HG03571 (cell line): ENCODE results near the gene SCEL.
"Not testable (repeated sequence)": the region's sequence is repeated elsewhere in the genome, so short reads cannot be mapped to it uniquely, and the experiment has no call there.

Experiments
- ATAC-seq: cut with Tn5 transposase; IDR thresholded peaks from one replicate; pipeline ENCODE4 v1.9.1; 2021; ENCODE audit not compliant: unreplicated experiment

The SCEL gene

DNA sequence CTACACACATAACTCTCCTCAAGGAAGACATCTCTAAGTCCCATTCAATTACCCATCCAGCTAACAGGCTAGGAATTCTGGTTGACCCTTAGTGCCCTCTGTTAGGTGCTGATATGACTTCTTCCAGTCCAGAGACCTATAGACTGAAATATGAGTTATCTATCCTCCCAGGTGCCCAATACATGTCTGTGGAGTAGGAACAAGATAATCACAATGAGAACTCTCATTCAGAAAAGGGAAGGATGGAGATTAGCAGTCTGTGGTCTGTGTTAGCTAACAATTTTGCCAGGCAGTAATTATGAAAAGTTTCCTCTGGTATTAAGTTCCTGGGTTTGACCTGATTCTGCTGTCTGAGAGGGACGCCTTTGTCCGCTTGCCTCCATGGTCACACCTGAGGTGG lies 117.8 kb downstream of the SCEL start:
- ATAC-seq, result no peak

GRCh38 chr13:77660016-77660415 lies 124.5 kb downstream of the SCEL start:
- ATAC-seq, result not testable (repeated sequence)

DNA sequence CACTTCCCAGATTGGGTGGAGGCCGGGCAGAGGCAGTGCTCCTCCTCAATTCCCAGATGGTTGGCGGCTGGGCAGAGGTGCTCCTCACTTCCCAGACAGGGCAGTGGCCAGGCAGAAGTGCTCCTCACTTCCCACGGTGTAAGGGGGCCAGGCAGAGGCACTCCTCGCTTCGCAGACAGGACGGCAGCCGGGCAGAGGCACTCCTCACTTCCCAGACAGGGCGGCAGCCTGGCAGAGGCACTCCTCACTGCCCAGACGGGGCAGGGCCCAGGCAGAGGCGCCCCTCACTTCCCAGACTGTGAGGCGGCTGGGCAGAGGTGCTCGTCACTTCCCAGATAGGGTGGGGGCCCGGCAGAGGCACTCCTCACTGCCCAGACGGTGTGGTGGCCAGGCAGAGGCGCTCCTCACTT lies 125.3 kb downstream of the SCEL start:
- ATAC-seq, result no peak

- not testable (repeated sequence) for ATAC-seq
Observed at GRCh38 chr13:77662301-77662700, 126.8 kb downstream of the SCEL start.

GRCh38 chr13:77662831-77663230 lies 127.3 kb downstream of the SCEL start:
- not testable (repeated sequence) for ATAC-seq

- no peak for ATAC-seq
Observed at GRCh38 chr13:77674852-77675251, 139.3 kb downstream of the SCEL start.

DNA sequence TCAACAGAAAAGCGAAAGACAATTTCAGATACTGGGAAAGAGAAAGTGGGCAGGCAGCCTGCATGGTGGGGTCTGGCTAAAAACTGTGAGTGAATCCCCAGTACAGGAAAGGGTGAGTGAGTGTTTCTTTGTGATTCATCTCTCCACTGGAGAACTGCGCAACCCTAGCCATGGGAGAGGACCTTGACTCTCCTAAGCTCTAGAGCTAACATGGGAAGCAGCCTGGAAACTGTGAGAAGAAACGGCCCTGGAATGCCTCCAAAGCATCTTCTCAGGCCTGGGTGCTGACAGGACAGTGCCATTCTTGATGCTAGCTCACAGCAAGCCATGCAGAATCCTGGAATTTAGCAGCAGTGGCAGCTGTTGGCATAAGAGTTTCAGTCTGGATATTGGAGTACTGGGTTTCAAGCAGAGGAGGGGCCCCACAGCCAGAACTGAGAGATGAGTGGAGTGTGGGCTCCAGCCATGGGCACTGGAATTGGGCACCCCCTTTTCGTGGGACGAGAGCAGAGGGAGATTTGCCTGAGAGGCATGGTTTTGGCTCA lies 143.3 kb downstream of the SCEL start:
- ATAC-seq, result no peak

DNA sequence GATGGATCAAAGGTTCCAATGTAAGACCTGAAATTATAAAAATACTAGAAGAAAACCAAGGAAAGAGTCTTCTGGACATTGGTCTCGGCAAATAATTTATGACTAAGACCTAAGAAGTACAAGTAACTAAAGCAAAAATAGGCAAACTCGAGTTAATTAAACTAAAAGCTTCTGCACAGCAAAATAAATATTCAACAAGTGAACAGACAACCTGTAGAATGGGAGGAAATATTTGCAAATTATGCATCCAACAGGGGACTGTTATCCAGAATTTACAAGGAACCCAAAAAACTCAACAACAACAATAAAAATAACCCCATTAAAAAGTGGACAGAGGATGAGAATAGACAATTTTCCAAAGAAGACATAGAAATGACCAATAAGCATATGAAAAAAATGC lies 152.3 kb downstream of the SCEL start:
- ATAC-seq, result no peak

DNA sequence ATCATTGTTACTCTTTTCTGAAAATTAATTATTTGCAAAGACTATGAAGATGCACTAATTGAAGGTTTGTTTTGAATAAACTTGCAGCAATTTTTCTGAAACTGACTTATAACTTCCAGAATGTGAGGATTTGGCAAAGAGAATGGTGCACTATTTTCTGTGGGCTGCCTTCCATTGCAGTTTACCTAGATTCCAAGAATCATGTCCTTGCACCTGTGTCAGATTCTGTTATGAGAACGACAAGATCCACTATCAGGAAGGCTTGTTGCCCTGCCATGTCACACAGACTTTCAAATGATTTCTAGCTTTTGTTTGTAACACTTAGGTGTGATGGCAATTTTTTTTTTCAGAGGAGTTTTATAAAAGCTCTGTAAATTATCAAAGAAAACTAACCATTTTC lies 156.4 kb downstream of the SCEL start:
- ATAC-seq, result no peak

- no peak for ATAC-seq
Observed at GRCh38 chr13:77692746-77693448, 157.4 kb downstream of the SCEL start.

DNA sequence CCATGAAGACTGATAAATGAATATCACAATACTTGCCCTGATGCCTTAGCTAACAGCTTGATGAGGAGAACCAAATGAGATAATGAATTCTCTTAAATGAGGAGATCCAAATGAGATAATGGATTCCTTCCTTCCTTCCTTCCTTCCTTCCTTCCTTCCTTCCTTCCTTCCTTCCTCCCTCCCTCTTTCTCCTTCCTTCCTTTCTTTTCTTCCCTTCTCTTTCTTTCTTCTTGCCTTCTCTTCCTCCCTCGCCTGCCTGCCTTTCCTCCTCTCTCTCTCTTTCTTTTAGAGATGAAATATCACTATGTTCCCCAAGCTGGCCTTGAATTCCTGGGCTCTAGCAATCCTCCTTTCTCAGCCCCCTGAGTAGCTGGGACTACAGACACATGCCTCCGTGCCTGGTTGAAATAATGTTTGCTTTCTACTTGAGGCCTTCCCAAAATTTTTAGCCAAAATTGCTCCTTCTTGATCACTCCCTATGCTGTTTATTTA lies 158.0 kb downstream of the SCEL start:
- ATAC-seq, result no peak
